ENCODE measurements around the gene SPATA21. TPM values are rescaled to one million over a fixed set of nuclear protein-coding genes. Genes with fewer than 3 reads are reported as not detected.

Gene SPATA21
- total and polyA plus RNA-seq, 2 experiments from 2014 or later = 2.6 TPM; not detected in 1

GRCh38 chr1:16396591-16396990, 40.6 kb downstream of the SPATA21 start:
- Mint-ChIP-seq H3K27ac (peak overlapping the region; percentile 90), H3K4me1 (peaks cover 38% of the 10 kb centered on the region)

DNA sequence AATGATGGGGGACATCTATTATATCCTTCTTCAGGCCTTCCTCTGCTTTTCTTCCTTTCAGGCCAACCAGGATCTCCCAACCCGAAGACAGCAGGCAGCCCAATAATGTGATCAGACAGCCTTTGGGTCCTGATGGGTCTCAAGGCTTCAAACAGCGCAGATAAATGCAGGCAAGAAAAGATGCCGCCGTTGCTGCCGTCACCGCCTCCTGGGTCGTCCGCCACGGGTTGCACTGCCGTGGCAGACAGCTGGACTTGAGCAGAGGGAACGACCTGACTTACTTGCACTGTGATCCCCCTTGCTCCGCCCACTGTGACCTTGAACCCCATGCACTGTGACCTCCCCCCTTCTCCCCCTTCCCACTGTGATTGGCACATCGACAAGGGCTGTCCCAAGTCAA, 42.2 kb downstream of the SPATA21 start:
- no peak overlapping the region for H3K4me3 Mint-ChIP-seq
- ATAC-seq (no peak), DNase-seq (ENCODE audit: low spot score) (no peak)
- Histone ChIP-seq H3K4me1 (ENCODE audit: insufficient read depth) (peaks cover 27% of the 10 kb centered on the region), H3K27me3 (ENCODE audit: insufficient read depth) (no peaks in the 10 kb centered on the region), H2AFZ (no peak overlapping the region), H3K9me2 (ENCODE audit: insufficient read depth) (0 out of 2 replicates have a peak, but pooled peaks cover 3% of the 10 kb centered on the region), H3K4me2 (no peak overlapping the region), H4K20me1 (replicated peaks; ENCODE audit: insufficient read depth) (peaks cover 48% of the 10 kb centered on the region), H3F3A (replicated peaks; ENCODE audit: low read depth) (no peaks in the 10 kb centered on the region), H3K79me2 (replicated peaks; ENCODE audit: insufficient read depth) (peaks cover 42% of the 10 kb centered on the region), H3K27ac (ENCODE audit: low read depth) (no peak overlapping the region), H3K36me3 (ENCODE audit: insufficient read depth) (peaks cover 7% of the 10 kb centered on the region), H3K4me3 (no peak overlapping the region)
- peaks cover 47% of the 10 kb centered on the region for H3K36me3 Mint-ChIP-seq (ENCODE audit: low read depth)
- peaks cover 53% of the 10 kb centered on the region for H3K4me1 Mint-ChIP-seq
- peaks cover 10% of the 10 kb centered on the region for H3K27me3 Mint-ChIP-seq (ENCODE audit: insufficient read depth, low read depth, poor library complexity)
- H3K27ac Mint-ChIP-seq = no peak overlapping the region
- no peaks in the 10 kb centered on the region for H3K9me3 Mint-ChIP-seq
- TF ChIP-seq JUNB (IDR thresholded peaks at IDR 0.05; ENCODE audit: unreplicated experiment) = no peak
- TF ChIP-seq CTCF (conservative IDR thresholded peaks at IDR 0.05; ENCODE audit: low read depth in 2 of 2) = no peak
- no peak for TF ChIP-seq CREB1 (CRISPR knock-in tag; IDR thresholded peaks at IDR 0.05; ENCODE audit: low read depth)
- no peak for TF ChIP-seq NANOG (IDR thresholded peaks at IDR 0.05; ENCODE audit: borderline replicate concordance)
- no peak for TF ChIP-seq STAT1 (IDR thresholded peaks at IDR 0.05; ENCODE audit: unreplicated experiment)
- no peak for TF ChIP-seq EZH2phosphoT487 (IDR thresholded peaks at IDR 0.05; ENCODE audit: unreplicated experiment)
- TF ChIP-seq REST (IDR thresholded peaks at IDR 0.05; ENCODE audit: unreplicated experiment) = no peak
- TF ChIP-seq ZNF114 (CRISPR knock-in tag; IDR thresholded peaks at IDR 0.05) = no peak
- TF ChIP-seq ZNF462 (CRISPR knock-in tag; IDR thresholded peaks at IDR 0.05) = no peak

More at GRCh38 chr1:16396591-16396990, 40.6 kb downstream of the SPATA21 start:
- Histone ChIP-seq H3K4me1 (ENCODE audit: insufficient read depth) (peaks cover 23% of the 10 kb centered on the region), H3K27me3 (ENCODE audit: insufficient read depth) (no peaks in the 10 kb centered on the region), H3K79me2 (replicated peaks; ENCODE audit: insufficient read depth) (peaks cover 26% of the 10 kb centered on the region), H3K4me2 (no peak overlapping the region), H3K9me2 (ENCODE audit: insufficient read depth) (no peaks in the 10 kb centered on the region), H3K36me3 (ENCODE audit: insufficient read depth) (peaks cover 7% of the 10 kb centered on the region), H3K27ac (ENCODE audit: low read depth) (no peak overlapping the region), H3K4me3 (no peak overlapping the region), H2AFZ (no peak overlapping the region), H4K20me1 (replicated peaks; ENCODE audit: insufficient read depth) (peaks cover 31% of the 10 kb centered on the region), H3F3A (replicated peaks; ENCODE audit: low read depth) (no peaks in the 10 kb centered on the region)
- peaks cover 47% of the 10 kb centered on the region for H3K36me3 Mint-ChIP-seq (ENCODE audit: low read depth)
- no peak overlapping the region for H3K4me3 Mint-ChIP-seq
- no peak for DNase-seq (ENCODE audit: low spot score)
- H3K27me3 Mint-ChIP-seq (ENCODE audit: insufficient read depth, low read depth, poor library complexity) = peaks cover 11% of the 10 kb centered on the region
- H3K9me3 Mint-ChIP-seq = no peaks in the 10 kb centered on the region
- TF ChIP-seq ZNF331 (CRISPR knock-in tag; IDR thresholded peaks at IDR 0.05; ENCODE audit: low read depth) (no peak), POLR2AphosphoS5 (IDR thresholded peaks at IDR 0.05; ENCODE audit: low read depth) (0 out of 2 replicates have a peak, but pooled peaks have one; percentile 23)
- ATAC-seq = no peak
